Measurements from ENCODE around the gene DAB2IP.
"Not testable (repeated sequence)": the region's sequence is repeated elsewhere in the genome, so short reads cannot be mapped to it uniquely, and the experiment has no call there.

- TF ChIP-seq POLR2A, CTCF, POLR2AphosphoS5 (IDR thresholded peaks at IDR 0.05): not testable (repeated sequence)
Measured at GRCh38 chr9:121623430-121623829, 28.0 kb upstream of the DAB2IP start.

Data from prostate gland (tissue), 2 donors.